HFF-Myc (cell line): Measurements from ENCODE around the gene RDH5.

ENCODE experiments used
- DNase-seq: peaks from one replicate; pipeline ENCODE4 v3.0.0-alpha.2; 2011; ENCODE audit warnings: low read depth; ENCODE audit errors: extremely low read depth
- H3K4me3 ChIP-seq: replicated peaks from 2 replicates; pipeline ENCODE4 v1.5.1; 2011; ENCODE audit warnings: low read depth, mild to moderate bottlenecking, control low read depth, low read length
- TF ChIP-seq, protein P1 (sequence below): IDR thresholded peaks from 2 replicates; pipeline ENCODE4 v1.5.1; 2012; ENCODE audit warnings: mild to moderate bottlenecking, low read depth, low read length, control low read depth; ENCODE audit errors: missing control alignments

Gene RDH5

DNA sequence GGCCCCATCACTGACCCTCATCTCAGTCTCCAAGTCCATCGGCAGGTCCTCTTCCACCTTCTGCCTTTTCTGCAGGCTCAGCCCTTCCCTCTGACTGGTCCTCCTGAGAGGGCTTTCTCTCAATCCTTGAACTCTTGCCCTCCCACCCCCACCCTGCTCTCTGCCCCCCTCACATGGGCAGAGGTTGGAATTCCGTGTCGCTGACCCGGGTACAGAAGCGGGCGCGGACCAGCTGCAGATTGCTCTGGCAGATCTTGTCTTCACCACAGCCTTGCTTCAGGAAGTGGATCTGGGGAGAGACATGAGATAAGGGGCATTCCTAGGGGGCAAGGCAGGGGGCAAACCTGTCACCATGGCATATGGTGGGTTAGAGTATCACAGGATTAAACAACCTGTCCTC is 24.8 kb upstream of the RDH5 start:
- TF ChIP-seq, protein P1, sequence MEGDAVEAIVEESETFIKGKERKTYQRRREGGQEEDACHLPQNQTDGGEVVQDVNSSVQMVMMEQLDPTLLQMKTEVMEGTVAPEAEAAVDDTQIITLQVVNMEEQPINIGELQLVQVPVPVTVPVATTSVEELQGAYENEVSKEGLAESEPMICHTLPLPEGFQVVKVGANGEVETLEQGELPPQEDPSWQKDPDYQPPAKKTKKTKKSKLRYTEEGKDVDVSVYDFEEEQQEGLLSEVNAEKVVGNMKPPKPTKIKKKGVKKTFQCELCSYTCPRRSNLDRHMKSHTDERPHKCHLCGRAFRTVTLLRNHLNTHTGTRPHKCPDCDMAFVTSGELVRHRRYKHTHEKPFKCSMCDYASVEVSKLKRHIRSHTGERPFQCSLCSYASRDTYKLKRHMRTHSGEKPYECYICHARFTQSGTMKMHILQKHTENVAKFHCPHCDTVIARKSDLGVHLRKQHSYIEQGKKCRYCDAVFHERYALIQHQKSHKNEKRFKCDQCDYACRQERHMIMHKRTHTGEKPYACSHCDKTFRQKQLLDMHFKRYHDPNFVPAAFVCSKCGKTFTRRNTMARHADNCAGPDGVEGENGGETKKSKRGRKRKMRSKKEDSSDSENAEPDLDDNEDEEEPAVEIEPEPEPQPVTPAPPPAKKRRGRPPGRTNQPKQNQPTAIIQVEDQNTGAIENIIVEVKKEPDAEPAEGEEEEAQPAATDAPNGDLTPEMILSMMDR, result no peak
- no peak for DNase-seq

DNA sequence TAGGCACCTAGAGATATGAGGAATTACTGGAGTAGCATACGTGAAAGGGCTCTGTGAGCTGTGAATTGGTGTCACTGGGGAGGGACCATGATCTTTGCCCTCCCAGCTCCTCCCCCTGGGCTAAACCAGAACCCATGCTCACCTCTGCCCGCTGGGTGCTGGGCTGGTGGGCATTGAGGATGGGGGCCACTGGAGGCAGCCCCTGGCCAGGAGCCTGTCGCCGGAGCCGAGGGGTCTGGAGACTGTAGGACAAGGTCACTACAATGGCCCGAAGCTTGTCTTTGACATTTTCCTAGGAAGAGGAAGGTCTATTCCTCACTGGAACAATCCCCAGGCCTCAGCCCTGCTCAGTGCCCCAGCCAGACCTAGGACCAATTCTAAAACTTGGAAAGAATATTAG is 24.1 kb upstream of the RDH5 start:
- no peak overlapping the region for H3K4me3 ChIP-seq
- DNase-seq, result no peak
- TF ChIP-seq, protein P1, result no peak

More for the DNA sequence above, 24.8 kb upstream of the RDH5 start:
- no peak overlapping the region for H3K4me3 ChIP-seq

DNA sequence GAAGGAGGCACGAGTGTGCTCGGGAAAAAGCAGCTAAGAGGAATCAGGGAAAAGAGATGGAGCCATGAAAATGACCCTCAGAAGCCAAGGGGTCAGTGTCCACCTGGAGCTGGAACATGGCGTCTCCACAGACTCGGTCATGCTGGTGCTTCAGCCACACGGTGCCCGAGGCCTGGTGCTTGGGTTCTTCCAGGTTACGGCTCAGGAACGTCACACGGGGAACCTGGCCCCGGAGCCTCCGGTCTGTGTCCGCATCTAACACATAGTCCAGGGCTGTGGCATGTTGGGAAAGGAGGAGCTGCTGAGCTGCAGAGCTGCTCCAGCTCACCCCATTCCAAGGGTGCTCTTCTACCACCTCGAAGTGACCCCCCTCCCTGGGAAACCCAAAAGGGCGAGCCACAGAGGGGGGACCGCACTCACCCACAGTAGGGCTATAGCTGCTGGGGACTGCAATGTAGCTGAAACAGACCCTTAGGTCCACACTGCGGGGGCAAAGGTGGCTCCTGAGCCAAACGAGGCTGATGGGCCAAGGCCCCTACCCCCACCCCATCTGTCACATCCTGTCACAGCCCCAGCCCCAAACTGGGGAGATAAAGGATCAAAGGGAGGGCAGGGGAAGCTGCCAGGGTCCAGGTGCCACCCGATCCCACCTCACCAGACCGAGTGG is 23.3 kb upstream of the RDH5 start:
- TF ChIP-seq, protein P1, result no peak
- DNase-seq, result no peak
- H3K4me3 ChIP-seq, result no peak overlapping the region

DNA sequence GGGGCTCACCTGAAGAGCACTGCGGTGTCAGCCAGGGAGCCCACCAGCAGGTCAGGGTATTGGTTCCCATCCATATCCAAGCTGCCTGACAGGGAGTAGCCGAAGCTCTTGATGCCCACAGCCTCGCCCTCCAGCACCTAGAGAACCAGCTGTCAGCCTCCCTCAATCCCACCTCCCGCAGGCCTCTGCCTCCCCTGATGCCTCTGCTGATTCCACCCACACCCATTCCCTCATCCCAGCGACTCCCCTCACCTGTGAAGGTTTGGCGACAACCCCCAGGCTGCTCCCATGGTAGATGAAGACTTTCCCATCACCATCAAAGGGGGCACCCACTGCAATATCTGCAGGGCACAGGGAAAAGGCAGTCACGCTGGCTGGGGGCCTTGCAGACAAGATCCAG is 22.5 kb upstream of the RDH5 start:
- TF ChIP-seq, protein P1, result no peak
- no peak for DNase-seq
- H3K4me3 ChIP-seq, result no peak overlapping the region

DNA sequence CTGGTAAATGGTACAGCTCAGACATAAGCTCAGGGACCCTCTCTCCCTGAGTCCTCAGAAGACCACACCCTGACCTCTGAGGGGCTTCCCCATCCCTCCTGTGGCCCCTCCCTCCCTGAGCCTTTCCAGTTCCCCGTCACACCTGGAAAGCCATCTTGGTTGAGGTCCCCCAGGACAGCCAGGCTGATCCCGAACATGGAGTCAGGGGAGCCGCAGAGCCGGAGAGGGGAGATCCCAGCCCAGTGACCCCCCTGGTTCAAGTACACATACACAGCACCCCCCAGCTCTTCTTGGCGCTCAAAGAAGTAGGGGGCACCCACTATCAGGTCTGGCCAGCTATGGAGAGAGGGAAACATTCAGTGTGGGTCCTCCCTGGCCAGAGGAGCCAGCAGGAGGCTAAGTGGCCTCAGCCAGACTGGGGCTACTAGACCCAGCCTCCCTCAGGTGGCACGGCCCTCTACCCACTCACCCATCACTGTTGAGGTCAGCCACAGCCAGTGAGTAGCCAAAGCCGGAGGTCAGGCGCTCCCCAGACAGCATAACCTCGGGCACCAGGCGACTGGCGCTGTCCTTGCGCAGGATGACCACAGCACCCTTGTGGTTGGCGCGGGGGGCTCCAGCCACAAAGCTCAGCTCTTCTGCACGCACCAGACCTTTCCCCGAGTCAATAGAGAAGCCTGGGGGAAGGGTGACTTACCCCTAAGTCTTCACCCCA is 21.8 kb upstream of the RDH5 start:
- no peak for DNase-seq
- no peak overlapping the region for H3K4me3 ChIP-seq
- TF ChIP-seq, protein P1, result no peak

DNA sequence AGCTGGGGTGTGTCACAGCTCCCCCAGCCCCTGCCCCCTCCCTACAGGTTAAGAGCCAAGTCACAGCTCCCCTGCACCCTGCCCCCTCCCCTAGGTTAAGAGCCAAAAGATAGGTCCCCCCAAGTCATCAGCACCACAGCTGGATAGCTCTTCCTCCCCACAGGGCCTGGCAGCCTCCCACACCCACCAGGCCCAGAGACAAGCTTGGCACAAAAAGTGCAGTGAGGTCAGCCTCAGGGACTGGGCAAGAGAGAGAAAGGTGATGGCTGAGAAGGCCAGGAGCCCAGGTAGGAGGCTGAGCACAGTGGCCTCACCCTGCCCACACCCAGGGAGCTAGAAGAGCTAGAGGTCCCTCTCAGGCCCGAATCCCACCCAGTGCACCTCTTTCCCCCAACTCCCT is 21.2 kb upstream of the RDH5 start:
- no peak for DNase-seq
- H3K4me3 ChIP-seq, result no peak overlapping the region
- TF ChIP-seq, protein P1, result no peak
